HG03175 (cell line): ENCODE results near the gene MED16.

ENCODE experiments used
- ATAC-seq: cut with Tn5 transposase; IDR thresholded peaks from one replicate; pipeline ENCODE4 v1.9.1; 2021; ENCODE audit warnings: mild to moderate bottlenecking, moderate library complexity; ENCODE audit not compliant: unreplicated experiment

The MED16 gene

GRCh38 chr19:892894-893689 is at the start of gene MED16, which contains the start of gene RNU6-9:
MED16 (minus strand) TSS chr19:893187; CDS start chr19:891131, 2,056 bp downstream.
RNU6-9 (plus strand) TSS chr19:893484.
- ATAC-seq, result peak; percentile 79

GRCh38 chr19:942133-942645 is 49.2 kb upstream of the MED16 start:
- ATAC-seq, result no peak

- no peak for ATAC-seq
These were observed 48.5 kb upstream of the MED16 start for GRCh38 chr19:941292-942132.

- ATAC-seq, result peak; percentile 64
These were observed 47.8 kb upstream of the MED16 start for GRCh38 chr19:940591-941291.

- ATAC-seq, result no peak
These were observed 46.9 kb upstream of the MED16 start for GRCh38 chr19:939922-940321.

- ATAC-seq, result no peak
These were observed 46.5 kb upstream of the MED16 start for GRCh38 chr19:939439-939838.

- no peak for ATAC-seq
These were observed 45.4 kb upstream of the MED16 start for GRCh38 chr19:938233-938923.

GRCh38 chr19:937259-937694 is 44.3 kb upstream of the MED16 start:
- ATAC-seq, result no peak

- no peak for ATAC-seq
These were observed 43.2 kb upstream of the MED16 start for GRCh38 chr19:936175-936546.

GRCh38 chr19:934865-935479 is 42.0 kb upstream of the MED16 start:
- no peak for ATAC-seq

- ATAC-seq, result no peak
These were observed 41.3 kb upstream of the MED16 start for GRCh38 chr19:934197-934840.

GRCh38 chr19:933553-933882 is 40.5 kb upstream of the MED16 start:
- no peak for ATAC-seq

- ATAC-seq, result no peak
These were observed 39.9 kb upstream of the MED16 start for GRCh38 chr19:932648-933552.

GRCh38 chr19:931860-932647 is 39.1 kb upstream of the MED16 start:
- no peak for ATAC-seq

GRCh38 chr19:929891-930258 is 36.9 kb upstream of the MED16 start:
- ATAC-seq, result no peak

GRCh38 chr19:929203-929890 is 36.4 kb upstream of the MED16 start:
- ATAC-seq, result no peak

GRCh38 chr19:928471-929202 is 35.6 kb upstream of the MED16 start:
- ATAC-seq, result no peak
